CD4-positive, alpha-beta T cell treated with Interleukin-4 for 1 hour (primary cell): ENCODE measurements around the gene CDKL2.

Source experiments
- DNase-seq, 2 donors: peaks; one replicate each; pipeline ENCODE4 v3.0.0-alpha.2; 2020 to 2022

The CDKL2 gene

GRCh38 chr4:75639124-75639695 lies 8.9 kb upstream of the CDKL2 start:
- no peak for DNase-seq

- DNase-seq = no peak
Observed at GRCh38 chr4:75637827-75638226, 7.5 kb upstream of the CDKL2 start.

GRCh38 chr4:75637176-75637575 lies 6.8 kb upstream of the CDKL2 start:
- no peak for DNase-seq

- no peak for DNase-seq
Observed at GRCh38 chr4:75634951-75635350, 4.6 kb upstream of the CDKL2 start.

GRCh38 chr4:75634281-75634680 lies 4.0 kb upstream of the CDKL2 start:
- no peak for DNase-seq

- DNase-seq = no peak
Observed at GRCh38 chr4:75633846-75634245, 3.5 kb upstream of the CDKL2 start.

- DNase-seq = no peak
Observed at GRCh38 chr4:75630937-75631329, 605 bp upstream of the CDKL2 start.

GRCh38 chr4:75629239-75629638 lies 1.1 kb downstream of the CDKL2 start:
- no peak for DNase-seq

- DNase-seq = no peak
Observed at GRCh38 chr4:75623026-75623425, 7.3 kb downstream of the CDKL2 start.

- DNase-seq = no peak
Observed at GRCh38 chr4:75621715-75622114, 8.6 kb downstream of the CDKL2 start.

GRCh38 chr4:75612306-75612705 lies 18.0 kb downstream of the CDKL2 start:
- DNase-seq = no peak

GRCh38 chr4:75605928-75606327 lies 24.4 kb downstream of the CDKL2 start:
- DNase-seq = no peak

- DNase-seq = no peak
Observed at GRCh38 chr4:75599647-75600046, 30.7 kb downstream of the CDKL2 start.

GRCh38 chr4:75598390-75598789 lies 31.9 kb downstream of the CDKL2 start:
- peak in 1 of 2 donors; percentile 6 for DNase-seq

GRCh38 chr4:75596061-75596460 lies 34.3 kb downstream of the CDKL2 start:
- DNase-seq = no peak

GRCh38 chr4:75593393-75593792 lies 36.9 kb downstream of the CDKL2 start:
- DNase-seq = no peak

- DNase-seq = no peak
Observed at GRCh38 chr4:75584067-75584466, 46.3 kb downstream of the CDKL2 start.

GRCh38 chr4:75567725-75568124 lies 62.6 kb downstream of the CDKL2 start:
- no peak for DNase-seq

- DNase-seq = no peak
Observed at GRCh38 chr4:75566911-75567310, 63.4 kb downstream of the CDKL2 start.

- DNase-seq = no peak
Observed at GRCh38 chr4:75565481-75565880, 64.8 kb downstream of the CDKL2 start.

GRCh38 chr4:75564023-75564422 lies 66.3 kb downstream of the CDKL2 start:
- DNase-seq = no peak

- DNase-seq = no peak
Observed at GRCh38 chr4:75561789-75562188, 68.5 kb downstream of the CDKL2 start.

- DNase-seq = no peak
Observed at GRCh38 chr4:75557696-75558095, 72.6 kb downstream of the CDKL2 start.

GRCh38 chr4:75555294-75556164 lies 74.8 kb downstream of the CDKL2 start, which contains the start of gene ODAPH:
Gene ODAPH (plus strand): TSS chr4:75556066. CDS start chr4:75556083, 17 bp downstream.
- peak in 1 of 2 donors; percentile 3 for DNase-seq

- DNase-seq = no peak
Observed at GRCh38 chr4:75552452-75552851, 77.9 kb downstream of the CDKL2 start.
